Glutamatergic neuron (in vitro differentiated cells): ENCODE measurements around the gene PMEPA1. TPM values are rescaled to one million over a fixed set of nuclear protein-coding genes. Genes with fewer than 3 reads are reported as not detected.

Source experiments
- DNase-seq: peaks from one replicate; pipeline ENCODE4 v3.0.0; 2022
- H3K27ac Mint-ChIP-seq: one replicate; pipeline ENCODE4 v1.8.0; 2020; ENCODE audit warnings: mild to moderate bottlenecking, mixed read lengths, inconsistent platforms; ENCODE audit not compliant: unreplicated experiment
- H3K27me3 Mint-ChIP-seq: one replicate; pipeline ENCODE4 v1.8.0; 2020; ENCODE audit warnings: mild to moderate bottlenecking, moderate library complexity, mixed read lengths, inconsistent platforms; ENCODE audit not compliant: unreplicated experiment
- H3K36me3 Mint-ChIP-seq: one replicate; pipeline ENCODE4 v1.8.0; 2020; ENCODE audit warnings: mild to moderate bottlenecking, mixed read lengths, inconsistent platforms; ENCODE audit not compliant: unreplicated experiment
- H3K4me1 Mint-ChIP-seq: one replicate; pipeline ENCODE4 v1.8.0; 2020; ENCODE audit warnings: mild to moderate bottlenecking, low read depth, mixed read lengths, inconsistent platforms; ENCODE audit not compliant: unreplicated experiment
- H3K4me3 Mint-ChIP-seq: one replicate; pipeline ENCODE4 v1.8.0; 2020; ENCODE audit warnings: mild to moderate bottlenecking, mixed read lengths, inconsistent platforms; ENCODE audit not compliant: unreplicated experiment
- H3K9me3 Mint-ChIP-seq: one replicate; pipeline ENCODE4 v1.8.0; 2020; ENCODE audit warnings: mild to moderate bottlenecking, moderate library complexity, mixed read lengths, inconsistent platforms; ENCODE audit not compliant: unreplicated experiment
- CTCF ChIP-seq: fragments of 200-600 bp; sonication (generic); IDR thresholded peaks from one replicate; pipeline ENCODE4 v1.5.0; 2021; ENCODE audit not compliant: partially characterized antibody, unreplicated experiment
- total RNA-seq: library from RNA; stranded (reverse); fragmentation: NEBNext Ultra II Directional; extraction: Animal tissue kit (Norgen Biotek cat#: 25700); gene quantifications from one replicate; pipeline ENCODE4 v1.2.1, GENCODE V29; 2021; ENCODE audit not compliant: unreplicated experiment

PMEPA1 gene
- total RNA-seq, 1 donor from 2014 or later: 14.4 TPM

- H3K27ac Mint-ChIP-seq: no peak overlapping the region
- H3K4me1 Mint-ChIP-seq: peaks cover 6% of the 10 kb centered on the region
- peaks cover 5% of the 10 kb centered on the region for H3K9me3 Mint-ChIP-seq
- no peaks in the 10 kb centered on the region for H3K36me3 Mint-ChIP-seq
- no peak overlapping the region for H3K4me3 Mint-ChIP-seq
- TF ChIP-seq CTCF: no peak
- no peak for DNase-seq
- H3K27me3 Mint-ChIP-seq: peaks cover 7% of the 10 kb centered on the region
These were observed 95.0 kb downstream of the PMEPA1 start for GRCh38 chr20:57614490-57615444.

GRCh38 chr20:57613481-57613921 is 96.3 kb downstream of the PMEPA1 start:
- peaks cover 5% of the 10 kb centered on the region for H3K9me3 Mint-ChIP-seq
- H3K27ac Mint-ChIP-seq: no peak overlapping the region
- H3K4me1 Mint-ChIP-seq: peaks cover 6% of the 10 kb centered on the region
- DNase-seq: no peak
- H3K36me3 Mint-ChIP-seq: no peaks in the 10 kb centered on the region
- H3K4me3 Mint-ChIP-seq: no peak overlapping the region
- H3K27me3 Mint-ChIP-seq: peaks cover 8% of the 10 kb centered on the region
- TF ChIP-seq CTCF: no peak

- Mint-ChIP-seq H3K4me3 (no peak overlapping the region), H3K27me3 (peaks cover 8% of the 10 kb centered on the region), H3K9me3 (peaks cover 5% of the 10 kb centered on the region), H3K27ac (no peak overlapping the region), H3K4me1 (peaks cover 6% of the 10 kb centered on the region), H3K36me3 (no peaks in the 10 kb centered on the region)
- DNase-seq: no peak
- TF ChIP-seq CTCF: no peak
These were observed 96.9 kb downstream of the PMEPA1 start for GRCh38 chr20:57612916-57613315.

- Mint-ChIP-seq H3K4me3 (no peak overlapping the region), H3K4me1 (peaks cover 6% of the 10 kb centered on the region), H3K36me3 (no peaks in the 10 kb centered on the region), H3K27me3 (peaks cover 8% of the 10 kb centered on the region), H3K9me3 (peaks cover 5% of the 10 kb centered on the region), H3K27ac (no peak overlapping the region)
- no peak for DNase-seq
- no peak for TF ChIP-seq CTCF
These were observed 97.4 kb downstream of the PMEPA1 start for GRCh38 chr20:57612436-57612835.
